ENCODE measurements around the gene STRA8.

The STRA8 gene

GRCh38 chr7:135260470-135260869, 26.8 kb downstream of the STRA8 start:
- Mint-ChIP-seq H3K9me3 (peaks cover 6% of the 10 kb centered on the region), H3K27me3 (peaks cover under 1% of the 10 kb centered on the region), H3K36me3 (ENCODE audit: low read depth) (no peaks in the 10 kb centered on the region), H3K4me3 (no peak overlapping the region), H3K4me1 (ENCODE audit: low read depth) (no peaks in the 10 kb centered on the region), H3K27ac (no peak overlapping the region)

- Mint-ChIP-seq H3K4me1 (ENCODE audit: low read depth) (no peaks in the 10 kb centered on the region), H3K4me3 (no peak overlapping the region), H3K9me3 (peaks cover 12% of the 10 kb centered on the region), H3K27me3 (peaks cover 4% of the 10 kb centered on the region), H3K36me3 (ENCODE audit: low read depth) (no peaks in the 10 kb centered on the region), H3K27ac (no peak overlapping the region)
These were observed 27.5 kb downstream of the STRA8 start for GRCh38 chr7:135260930-135261721.

GRCh38 chr7:135262623-135263320, 29.1 kb downstream of the STRA8 start:
- no peaks in the 10 kb centered on the region for H3K4me1 Mint-ChIP-seq (ENCODE audit: low read depth)
- H3K27me3 Mint-ChIP-seq: peaks cover 13% of the 10 kb centered on the region
- H3K36me3 Mint-ChIP-seq (ENCODE audit: low read depth): no peaks in the 10 kb centered on the region
- peaks cover 12% of the 10 kb centered on the region for H3K9me3 Mint-ChIP-seq
- H3K4me3 Mint-ChIP-seq: no peak overlapping the region
- H3K27ac Mint-ChIP-seq: no peak overlapping the region

GRCh38 chr7:135263321-135263970, 29.8 kb downstream of the STRA8 start:
- Mint-ChIP-seq H3K27ac (no peak overlapping the region), H3K36me3 (ENCODE audit: low read depth) (no peaks in the 10 kb centered on the region), H3K4me1 (ENCODE audit: low read depth) (no peaks in the 10 kb centered on the region), H3K4me3 (no peak overlapping the region), H3K9me3 (peaks cover 12% of the 10 kb centered on the region), H3K27me3 (peaks cover 20% of the 10 kb centered on the region)

- Mint-ChIP-seq H3K9me3 (peaks cover 12% of the 10 kb centered on the region), H3K36me3 (ENCODE audit: low read depth) (no peaks in the 10 kb centered on the region), H3K4me3 (no peak overlapping the region), H3K4me1 (ENCODE audit: low read depth) (no peaks in the 10 kb centered on the region), H3K27me3 (peaks cover 24% of the 10 kb centered on the region), H3K27ac (no peak overlapping the region)
These were observed 32.0 kb downstream of the STRA8 start for GRCh38 chr7:135265637-135266036.

- H3K27ac Mint-ChIP-seq: no peak overlapping the region
- peaks cover 27% of the 10 kb centered on the region for H3K27me3 Mint-ChIP-seq
- H3K36me3 Mint-ChIP-seq (ENCODE audit: low read depth): no peaks in the 10 kb centered on the region
- no peaks in the 10 kb centered on the region for H3K4me1 Mint-ChIP-seq (ENCODE audit: low read depth)
- no peak overlapping the region for H3K4me3 Mint-ChIP-seq
- H3K9me3 Mint-ChIP-seq: peaks cover 7% of the 10 kb centered on the region
These were observed 36.3 kb downstream of the STRA8 start for GRCh38 chr7:135269921-135270320.

- Mint-ChIP-seq H3K36me3 (ENCODE audit: low read depth) (no peaks in the 10 kb centered on the region), H3K4me3 (no peak overlapping the region), H3K4me1 (ENCODE audit: low read depth) (no peaks in the 10 kb centered on the region), H3K27ac (no peak overlapping the region), H3K9me3 (peaks cover 4% of the 10 kb centered on the region), H3K27me3 (peaks cover 23% of the 10 kb centered on the region)
These were observed 37.1 kb downstream of the STRA8 start for GRCh38 chr7:135270577-135271254.

- Mint-ChIP-seq H3K27ac (no peak overlapping the region), H3K36me3 (ENCODE audit: low read depth) (no peaks in the 10 kb centered on the region), H3K4me3 (no peak overlapping the region), H3K9me3 (no peaks in the 10 kb centered on the region), H3K27me3 (peaks cover 22% of the 10 kb centered on the region), H3K4me1 (ENCODE audit: low read depth) (no peaks in the 10 kb centered on the region)
These were observed 37.6 kb downstream of the STRA8 start for GRCh38 chr7:135271255-135271615.

- Mint-ChIP-seq H3K9me3 (no peaks in the 10 kb centered on the region), H3K4me3 (no peak overlapping the region), H3K4me1 (ENCODE audit: low read depth) (no peaks in the 10 kb centered on the region), H3K27me3 (peaks cover 15% of the 10 kb centered on the region), H3K27ac (peak overlapping the region; percentile 10), H3K36me3 (ENCODE audit: low read depth) (no peaks in the 10 kb centered on the region)
These were observed 38.7 kb downstream of the STRA8 start for GRCh38 chr7:135272303-135272702.

- Mint-ChIP-seq H3K36me3 (ENCODE audit: low read depth) (no peaks in the 10 kb centered on the region), H3K9me3 (no peaks in the 10 kb centered on the region), H3K27ac (no peak overlapping the region), H3K27me3 (peaks cover 6% of the 10 kb centered on the region), H3K4me1 (ENCODE audit: low read depth) (no peaks in the 10 kb centered on the region), H3K4me3 (no peak overlapping the region)
These were observed 39.9 kb downstream of the STRA8 start for GRCh38 chr7:135273581-135273980.

- Mint-ChIP-seq H3K4me1 (ENCODE audit: low read depth) (no peaks in the 10 kb centered on the region), H3K4me3 (no peak overlapping the region), H3K27me3 (peaks cover 7% of the 10 kb centered on the region), H3K36me3 (ENCODE audit: low read depth) (no peaks in the 10 kb centered on the region), H3K9me3 (no peaks in the 10 kb centered on the region), H3K27ac (no peak overlapping the region)
These were observed 41.0 kb downstream of the STRA8 start for GRCh38 chr7:135274495-135275268.

GRCh38 chr7:135275971-135276580, 42.4 kb downstream of the STRA8 start:
- Mint-ChIP-seq H3K36me3 (ENCODE audit: low read depth) (no peaks in the 10 kb centered on the region), H3K4me1 (ENCODE audit: low read depth) (no peaks in the 10 kb centered on the region), H3K27me3 (peaks cover 12% of the 10 kb centered on the region), H3K27ac (no peak overlapping the region), H3K9me3 (no peaks in the 10 kb centered on the region), H3K4me3 (no peak overlapping the region)

GRCh38 chr7:135277161-135277560, 43.5 kb downstream of the STRA8 start:
- H3K36me3 Mint-ChIP-seq (ENCODE audit: low read depth): no peaks in the 10 kb centered on the region
- H3K4me1 Mint-ChIP-seq (ENCODE audit: low read depth): peaks cover 6% of the 10 kb centered on the region
- no peaks in the 10 kb centered on the region for H3K9me3 Mint-ChIP-seq
- no peak overlapping the region for H3K27ac Mint-ChIP-seq
- no peak overlapping the region for H3K4me3 Mint-ChIP-seq
- peaks cover 15% of the 10 kb centered on the region for H3K27me3 Mint-ChIP-seq

GRCh38 chr7:135281363-135281949, 47.8 kb downstream of the STRA8 start:
- H3K27ac Mint-ChIP-seq: no peak overlapping the region

More at GRCh38 chr7:135281363-135281949, 47.8 kb downstream of the STRA8 start:
- no peaks in the 10 kb centered on the region for H3K9me3 Mint-ChIP-seq
- H3K27me3 Mint-ChIP-seq: peaks cover 13% of the 10 kb centered on the region
- H3K4me3 Mint-ChIP-seq: no peak overlapping the region
- peaks cover 14% of the 10 kb centered on the region for H3K4me1 Mint-ChIP-seq (ENCODE audit: low read depth)
- no peaks in the 10 kb centered on the region for H3K36me3 Mint-ChIP-seq (ENCODE audit: low read depth)

All from stimulated activated naive CD8-positive, alpha-beta T cell treated with anti-CD3 and anti-CD28 coated beads, Interleukin-15, Interleukin-2, amounts not matched to agents 100 ng/mL and 50 ng/mL, for 24 hours (primary cell).